Stimulated activated CD4-positive, alpha-beta T cell treated with anti-CD3 and anti-CD28 coated beads, Interleukin-1b, Interleukin-23, amount 100 ng/mL, for 4 hours (primary cell): Measurements from ENCODE around the gene SAFB.

Experiments used
- DNase-seq, 2 donors: peaks; one replicate each; pipeline ENCODE4 v3.0.0-alpha.2; 2020; ENCODE audit warnings: low read depth in 2 of 2

The SAFB gene

GRCh38 chr19:5622465-5623396 lies at the start of gene SAFB, which contains the start of gene SAFB2:
SAFB (plus strand) TSS chr19:5623083; CDS start chr19:5623206, 123 bp downstream.
SAFB2 (minus strand) TSS chr19:5622776; CDS start chr19:5622715, 61 bp downstream.
- peak; percentile 98 for DNase-seq

- no peak for DNase-seq
Observed at GRCh38 chr19:5575590-5575989, 47.3 kb upstream of the SAFB start.

GRCh38 chr19:5578097-5578846 lies 44.6 kb upstream of the SAFB start:
- peak; percentile 70 for DNase-seq

- no peak for DNase-seq
Observed at GRCh38 chr19:5579286-5579685, 43.6 kb upstream of the SAFB start.

- no peak for DNase-seq
Observed at GRCh38 chr19:5579697-5580096, 43.2 kb upstream of the SAFB start.

- no peak for DNase-seq
Observed at GRCh38 chr19:5580161-5580571, 42.7 kb upstream of the SAFB start.

GRCh38 chr19:5585461-5586299 lies 37.2 kb upstream of the SAFB start:
- peak; percentile 18 to 42 for DNase-seq

GRCh38 chr19:5586300-5587070 lies 36.4 kb upstream of the SAFB start:
- DNase-seq, result no peak

- DNase-seq, result no peak
Observed at GRCh38 chr19:5587071-5587455, 35.8 kb upstream of the SAFB start.

- no peak for DNase-seq
Observed at GRCh38 chr19:5587661-5588060, 35.2 kb upstream of the SAFB start.

- DNase-seq, result no peak
Observed at GRCh38 chr19:5588441-5588840, 34.4 kb upstream of the SAFB start.

GRCh38 chr19:5588906-5589676 lies 33.8 kb upstream of the SAFB start:
- DNase-seq, result no peak

- no peak for DNase-seq
Observed at GRCh38 chr19:5590151-5590864, 32.6 kb upstream of the SAFB start.

- DNase-seq, result no peak
Observed at GRCh38 chr19:5590865-5591154, 32.1 kb upstream of the SAFB start.

- no peak for DNase-seq
Observed at GRCh38 chr19:5591476-5591875, 31.4 kb upstream of the SAFB start.

- no peak for DNase-seq
Observed at GRCh38 chr19:5592531-5593342, 30.1 kb upstream of the SAFB start.

- no peak for DNase-seq
Observed at GRCh38 chr19:5593343-5594255, 29.3 kb upstream of the SAFB start.

GRCh38 chr19:5594521-5594950 lies 28.3 kb upstream of the SAFB start:
- DNase-seq, result no peak
